Transverse colon (tissue), 4 donors: ENCODE measurements around the gene PMS1.

ENCODE experiments used
- EP300 ChIP-seq: sonication (generic); formaldehyde crosslinking; IDR thresholded peaks from one replicate; pipeline ENCODE4 v1.6.1; 2017; ENCODE audit warnings: antibody characterized with exemption, low read depth
- POLR2A ChIP-seq: fragments of 450-650 bp; IDR thresholded peaks from one replicate; pipeline ENCODE4 v1.6.1; 2016; ENCODE audit warnings: antibody characterized with exemption, mild to moderate bottlenecking, moderate library complexity
- POLR2AphosphoS5 ChIP-seq, 3 donors: sonication (generic); formaldehyde crosslinking; IDR thresholded peaks; one replicate each; pipeline ENCODE4 v1.6.1; 2016; ENCODE audit warnings: antibody characterized with exemption in 3 of 3
- TF ChIP-seq, protein P1 (sequence below), 5 experiments: fragments of 200-600 bp in 3 of 5; fragments of 450-650 bp in 2 of 5; sonication (generic) in 3 of 5; IDR thresholded peaks; 1 replicate in 2 of 5; 2 replicates in 3 of 5; pipeline ENCODE4 v1.5.1; 2016 to 2017; ENCODE audit warnings: antibody characterized with exemption in 5 of 5, inconsistent platforms in 3 of 5, mild to moderate bottlenecking in 2 of 5, moderate library complexity in 1 of 5

DNA sequence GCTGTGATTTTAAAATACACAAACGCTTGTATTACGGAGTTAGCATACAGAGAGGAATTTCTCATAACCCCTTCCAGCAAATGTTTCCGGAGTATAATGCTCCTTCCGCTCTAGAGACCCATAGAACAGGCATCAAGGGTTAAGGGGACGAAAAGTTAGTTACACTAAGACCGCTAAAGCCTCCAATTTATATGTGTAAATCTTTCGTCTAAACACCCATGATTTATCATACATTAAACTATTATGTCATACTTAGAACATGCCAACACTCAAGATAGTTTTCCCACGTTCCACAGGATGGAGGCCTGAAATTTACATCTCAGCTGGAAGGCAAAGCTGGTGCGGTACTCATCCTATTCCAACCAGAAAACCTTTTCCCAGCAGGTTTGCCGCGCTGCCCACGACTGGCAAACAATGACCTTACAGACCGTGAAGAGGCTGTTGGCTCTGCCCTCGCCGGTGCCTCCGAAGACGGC lies 761 bp upstream of the PMS1 start:
- TF ChIP-seq, protein P1, sequence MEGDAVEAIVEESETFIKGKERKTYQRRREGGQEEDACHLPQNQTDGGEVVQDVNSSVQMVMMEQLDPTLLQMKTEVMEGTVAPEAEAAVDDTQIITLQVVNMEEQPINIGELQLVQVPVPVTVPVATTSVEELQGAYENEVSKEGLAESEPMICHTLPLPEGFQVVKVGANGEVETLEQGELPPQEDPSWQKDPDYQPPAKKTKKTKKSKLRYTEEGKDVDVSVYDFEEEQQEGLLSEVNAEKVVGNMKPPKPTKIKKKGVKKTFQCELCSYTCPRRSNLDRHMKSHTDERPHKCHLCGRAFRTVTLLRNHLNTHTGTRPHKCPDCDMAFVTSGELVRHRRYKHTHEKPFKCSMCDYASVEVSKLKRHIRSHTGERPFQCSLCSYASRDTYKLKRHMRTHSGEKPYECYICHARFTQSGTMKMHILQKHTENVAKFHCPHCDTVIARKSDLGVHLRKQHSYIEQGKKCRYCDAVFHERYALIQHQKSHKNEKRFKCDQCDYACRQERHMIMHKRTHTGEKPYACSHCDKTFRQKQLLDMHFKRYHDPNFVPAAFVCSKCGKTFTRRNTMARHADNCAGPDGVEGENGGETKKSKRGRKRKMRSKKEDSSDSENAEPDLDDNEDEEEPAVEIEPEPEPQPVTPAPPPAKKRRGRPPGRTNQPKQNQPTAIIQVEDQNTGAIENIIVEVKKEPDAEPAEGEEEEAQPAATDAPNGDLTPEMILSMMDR (IDR thresholded peaks at IDR 0.05) = no peak
- TF ChIP-seq POLR2A (no peak), EP300 (no peak), POLR2AphosphoS5 (IDR thresholded peaks at IDR 0.05) (no peak)
